ENCODE measurements around the gene DNER. TPM values are rescaled to one million over a fixed set of nuclear protein-coding genes. Genes with fewer than 3 reads are reported as not detected.
"Not testable (repeated sequence)": the region's sequence is repeated elsewhere in the genome, so short reads cannot be mapped to it uniquely, and the experiment has no call there.

The DNER gene
- 4.1 TPM for total RNA-seq (ENCODE audit: insufficient read depth, low replicate concordance)

GRCh38 chr2:229714080-229714735 lies at the start of gene DNER:
DNER (minus strand) TSS chr2:229714555; CDS start chr2:229714423, 132 bp downstream.
- no peak for DNase-seq (ENCODE audit: low spot score)

DNA sequence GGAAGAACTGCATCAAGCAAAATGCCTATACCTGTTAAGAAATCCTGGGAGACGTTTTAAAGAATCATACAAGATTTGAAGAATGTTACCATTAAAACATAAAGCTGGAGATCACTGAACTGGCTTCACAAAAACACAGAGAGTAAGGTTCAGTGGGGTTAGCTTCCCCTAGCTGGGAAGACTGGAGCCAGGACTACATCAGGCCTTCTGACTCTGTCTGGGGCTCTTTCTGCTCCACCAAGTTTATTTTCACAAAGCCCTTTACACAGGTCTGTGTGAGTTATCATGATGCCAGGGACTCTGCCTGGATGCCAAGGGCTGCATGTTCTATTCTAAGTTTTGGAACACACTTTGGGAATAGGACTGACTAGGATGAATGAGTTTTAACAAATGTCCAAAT lies 47.3 kb upstream of the DNER start:
- no peak for DNase-seq (ENCODE audit: low spot score)

- DNase-seq (ENCODE audit: low spot score) = not testable (repeated sequence)
Observed at GRCh38 chr2:229757462-229757861, 43.1 kb upstream of the DNER start.

DNA sequence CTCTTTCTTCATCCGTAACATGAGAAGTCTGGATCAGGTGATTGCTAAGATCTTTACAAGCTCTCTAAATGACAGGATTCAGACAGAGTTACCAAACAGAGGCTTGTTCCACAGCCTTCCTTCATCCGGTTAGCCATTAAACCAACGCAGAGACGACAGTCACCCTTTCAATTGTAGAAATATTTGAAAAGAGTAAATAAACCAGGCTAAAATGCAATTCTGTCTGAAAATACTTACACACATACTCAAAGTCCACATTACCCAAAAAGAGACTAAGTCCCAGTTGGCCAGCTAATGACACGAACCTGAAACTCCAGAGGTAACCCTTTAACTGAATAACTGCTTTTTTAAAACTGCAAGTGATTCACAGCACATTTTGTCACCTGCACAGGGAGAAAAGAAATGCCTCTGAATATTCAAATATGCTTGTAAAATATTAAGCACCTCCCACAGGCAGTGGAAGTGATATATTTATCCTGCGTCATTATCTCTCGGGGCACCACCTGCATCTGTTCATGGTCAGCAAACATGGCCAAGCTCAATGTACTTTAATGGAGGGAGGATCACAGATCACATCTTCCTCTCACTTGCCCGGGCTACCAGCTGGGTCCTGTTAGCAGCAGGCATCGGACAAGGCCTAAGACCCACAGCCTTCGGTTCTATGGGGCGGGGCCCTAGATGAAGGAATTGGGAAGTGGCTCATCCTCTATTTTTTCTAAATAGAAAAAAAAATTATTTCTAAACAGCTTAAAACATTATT lies 38.8 kb upstream of the DNER start:
- DNase-seq (ENCODE audit: low spot score) = no peak

DNA sequence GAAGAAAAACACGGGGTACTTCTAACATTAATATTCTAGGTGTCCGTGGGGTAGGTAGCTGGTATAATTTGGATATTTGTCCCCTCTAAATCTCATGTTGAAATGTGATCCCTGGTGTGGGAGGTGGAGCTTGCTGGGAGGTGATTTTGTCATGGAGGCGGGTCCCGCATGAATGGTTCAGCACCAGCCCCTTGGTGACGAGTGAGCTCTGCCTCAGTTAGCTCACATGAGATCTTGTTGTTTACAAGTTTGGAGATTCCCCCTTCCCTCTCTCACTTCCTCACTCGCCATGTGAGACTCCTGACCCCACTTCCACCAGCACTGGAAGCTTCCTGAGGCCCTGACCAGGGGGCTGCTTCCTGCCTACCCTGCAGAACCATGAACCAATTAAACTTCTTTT lies 35.4 kb upstream of the DNER start:
- DNase-seq (ENCODE audit: low spot score) = no peak

GRCh38 chr2:229748950-229749349 lies 34.6 kb upstream of the DNER start:
- DNase-seq (ENCODE audit: low spot score) = no peak

DNA sequence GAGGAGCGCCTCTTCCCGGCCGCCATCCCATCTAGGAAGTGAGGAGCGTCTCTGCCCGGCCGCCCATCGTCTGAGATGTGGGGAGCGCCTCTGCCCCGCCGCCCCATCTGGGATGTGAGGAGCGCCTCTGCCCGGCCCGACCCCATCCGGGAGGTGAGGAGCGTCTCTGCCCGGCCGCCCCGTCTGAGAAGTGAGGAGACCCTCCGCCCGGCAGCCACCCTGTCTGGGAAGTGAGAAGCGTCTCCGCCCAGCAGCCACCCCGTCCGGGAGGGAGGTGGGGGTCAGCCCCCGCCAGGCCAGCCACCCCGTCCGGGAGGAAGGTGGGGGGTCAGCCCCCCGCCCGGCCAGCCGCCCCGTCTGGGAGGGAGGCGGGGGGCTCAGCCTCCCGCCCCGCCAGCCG lies 28.3 kb upstream of the DNER start:
- DNase-seq (ENCODE audit: low spot score) = not testable (repeated sequence)

GRCh38 chr2:229740279-229740678 lies 25.9 kb upstream of the DNER start:
- no peak for DNase-seq (ENCODE audit: low spot score)

- DNase-seq (ENCODE audit: low spot score) = no peak
Observed at GRCh38 chr2:229738024-229738625, 23.8 kb upstream of the DNER start.

GRCh38 chr2:229734410-229734809 lies 20.1 kb upstream of the DNER start:
- DNase-seq (ENCODE audit: low spot score) = no peak

- no peak for DNase-seq (ENCODE audit: low spot score)
Observed at GRCh38 chr2:229733611-229734245, 19.4 kb upstream of the DNER start.

GRCh38 chr2:229732897-229733296 lies 18.5 kb upstream of the DNER start:
- no peak for DNase-seq (ENCODE audit: low spot score)

DNA sequence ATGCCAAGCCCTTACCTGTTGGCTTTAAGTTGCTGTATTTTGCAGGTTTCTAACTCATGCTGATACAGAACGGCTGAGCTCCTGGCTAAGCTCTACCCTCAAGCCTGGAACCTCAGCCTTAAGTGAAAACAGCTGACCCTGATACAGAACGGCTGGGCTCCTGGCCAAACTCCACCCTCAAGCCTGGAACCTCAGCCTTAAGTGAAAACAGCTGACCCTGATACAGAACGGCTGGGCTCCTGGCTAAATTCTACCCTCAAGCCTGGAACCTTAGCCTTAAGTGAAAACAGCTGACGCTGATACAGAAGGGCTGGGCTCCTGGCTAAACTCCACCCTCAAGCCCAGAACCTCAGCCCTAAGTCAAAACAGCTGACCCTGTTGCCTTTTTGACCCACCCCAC lies 17.6 kb upstream of the DNER start:
- no peak for DNase-seq (ENCODE audit: low spot score)

DNA sequence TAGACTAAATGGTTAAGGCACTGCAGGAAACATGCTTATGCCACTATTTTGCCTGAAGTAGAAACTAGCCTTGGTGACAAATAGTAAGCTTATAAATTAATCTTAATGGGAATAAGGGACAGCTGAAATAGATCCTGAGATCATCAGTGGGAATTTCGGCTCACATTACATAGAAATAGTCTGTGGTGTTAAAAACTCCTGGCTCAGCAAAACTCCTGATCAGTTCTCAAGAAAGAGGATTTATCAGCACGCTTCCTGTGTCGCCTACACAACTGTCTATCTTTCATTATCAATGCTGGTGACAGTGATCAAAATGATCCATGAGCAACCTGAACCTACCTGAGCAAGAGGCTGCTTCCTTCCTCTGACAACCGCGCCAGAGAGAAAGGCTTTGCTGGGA lies 17.0 kb upstream of the DNER start:
- no peak for DNase-seq (ENCODE audit: low spot score)

DNA sequence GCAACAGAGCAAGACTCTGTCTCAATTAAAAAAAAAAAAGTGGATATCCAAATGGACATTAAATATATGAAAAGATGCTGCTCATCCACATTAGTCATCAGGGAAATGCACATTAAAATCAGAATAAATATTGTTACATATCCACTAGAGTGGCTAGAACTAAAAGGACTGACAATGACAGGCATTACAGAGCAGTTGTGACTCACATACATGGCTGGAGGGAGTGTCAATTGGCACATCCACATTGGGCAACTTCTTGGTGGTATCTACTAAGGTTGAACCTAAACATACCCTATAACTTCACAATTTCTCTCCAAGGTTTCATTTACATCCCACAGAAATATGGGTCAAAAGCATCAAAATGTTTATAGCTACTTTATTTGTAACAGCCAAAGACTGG lies 14.0 kb upstream of the DNER start:
- DNase-seq (ENCODE audit: low spot score) = no peak

DNA sequence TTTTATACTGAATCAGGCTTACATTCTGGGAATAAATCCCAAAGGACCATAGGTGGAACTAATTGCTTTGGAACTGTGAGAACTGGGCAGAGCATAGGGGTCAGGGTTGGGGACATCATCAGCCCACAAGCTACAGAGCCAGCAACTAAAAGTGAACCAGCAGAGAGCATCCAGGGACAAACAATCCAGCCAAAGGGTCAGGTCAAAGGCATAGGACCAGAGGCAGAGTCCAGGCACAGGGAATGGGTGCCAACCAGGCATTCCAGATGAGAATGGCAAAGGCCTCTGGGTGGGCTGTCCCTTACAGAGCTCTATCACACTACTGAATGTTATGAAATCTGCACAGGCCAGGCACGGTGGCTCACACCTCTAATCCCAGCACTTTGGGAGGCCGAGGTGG lies 12.3 kb upstream of the DNER start:
- no peak for DNase-seq (ENCODE audit: low spot score)

DNA sequence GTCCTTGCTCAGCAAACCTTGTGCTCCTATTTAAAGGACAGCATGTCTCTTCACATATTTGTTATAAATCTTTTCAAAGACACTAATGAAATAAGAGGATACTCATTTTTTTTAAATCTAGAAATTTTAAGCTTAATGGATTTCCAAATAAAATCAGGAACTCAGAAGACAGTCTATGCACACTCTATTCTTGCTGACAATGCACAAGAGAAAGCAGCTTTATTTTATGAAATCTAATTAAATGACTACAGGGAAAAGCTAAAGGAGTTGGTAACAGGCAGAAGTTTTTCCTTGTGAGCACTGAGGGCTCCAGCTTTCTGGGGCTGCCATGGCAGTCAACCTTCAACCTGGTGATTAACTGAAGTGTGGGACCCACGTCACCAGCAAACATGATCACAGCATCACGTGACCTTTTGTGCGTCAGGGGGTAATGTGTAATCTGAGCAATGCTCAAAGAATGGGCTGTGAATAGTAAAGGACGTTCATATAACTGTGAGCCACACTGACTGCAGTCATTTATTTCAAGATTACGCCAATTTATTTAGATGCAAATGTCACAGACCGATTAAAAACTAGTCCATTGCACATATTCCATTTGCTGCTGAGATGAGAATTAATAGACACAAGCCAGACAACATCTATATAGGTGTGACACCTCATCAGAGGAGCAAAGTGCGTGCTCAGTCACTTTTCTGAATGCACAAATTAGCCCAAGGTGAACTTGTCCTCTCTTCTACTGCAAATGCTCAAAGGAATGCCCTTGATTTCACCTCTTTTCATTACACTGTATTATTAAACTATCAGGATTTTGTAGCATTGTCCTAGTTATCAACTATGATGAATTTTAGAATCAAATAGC lies 11.6 kb upstream of the DNER start:
- no peak for DNase-seq (ENCODE audit: low spot score)

DNA sequence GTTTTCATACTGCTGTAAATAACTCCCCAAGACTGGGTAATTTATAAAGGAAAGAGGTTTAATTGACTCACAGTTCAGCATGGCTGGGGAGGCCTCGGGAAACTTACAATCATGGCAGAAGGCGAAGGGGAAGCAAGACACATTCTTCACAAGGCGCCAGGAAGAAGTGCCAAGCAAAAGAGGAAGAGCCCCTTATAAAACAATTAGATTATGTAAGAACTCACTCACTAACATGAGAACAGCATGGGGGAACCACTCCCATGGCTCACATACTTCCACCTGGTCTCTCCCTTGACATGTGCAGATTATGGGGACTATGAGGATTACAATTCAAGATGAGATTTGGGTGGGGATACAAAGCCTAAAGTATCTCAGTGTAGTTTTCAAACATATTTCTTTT lies 8.8 kb upstream of the DNER start:
- not testable (repeated sequence) for DNase-seq (ENCODE audit: low spot score)

GRCh38 chr2:229719926-229720647 lies 5.7 kb upstream of the DNER start:
- DNase-seq (ENCODE audit: low spot score) = no peak

- DNase-seq (ENCODE audit: low spot score) = no peak
Observed at GRCh38 chr2:229718057-229718456, 3.7 kb upstream of the DNER start.
